Measurements from ENCODE around the gene SNRPF. TPM values are rescaled to one million over a fixed set of nuclear protein-coding genes. Genes with fewer than 3 reads are reported as not detected.

The SNRPF gene
- total RNA-seq, 3 donors from 2014 or later, result 70.3 to 81.5 (median 79.7) TPM

DNA sequence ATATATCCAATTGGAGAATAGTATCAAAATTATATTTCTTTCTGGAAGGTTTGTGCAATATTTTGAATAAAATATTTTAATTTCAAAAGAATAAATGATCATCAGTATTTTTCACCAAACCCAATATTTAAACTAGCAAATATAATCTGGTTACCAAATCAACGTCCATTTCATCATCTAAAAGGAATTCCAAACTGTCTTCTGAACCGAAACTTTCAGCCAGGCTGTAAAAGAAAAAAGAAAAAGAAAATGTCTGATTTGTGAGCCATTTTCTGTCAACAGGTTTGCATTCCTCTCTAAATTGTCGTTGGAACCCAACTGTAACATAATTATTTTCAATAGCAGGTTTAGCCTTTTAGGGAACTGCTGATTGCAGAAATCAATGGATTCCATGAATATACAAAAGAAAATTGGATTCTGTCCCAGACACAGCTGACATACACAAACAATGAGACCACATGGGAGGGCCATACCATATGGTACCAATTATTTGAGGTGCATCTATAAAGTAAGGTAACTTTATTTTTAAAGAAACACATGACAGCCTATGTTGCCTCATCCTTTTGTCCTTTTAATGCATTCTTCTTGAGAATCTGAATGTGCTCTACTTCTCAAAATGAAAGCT, 22.7 kb downstream of the SNRPF start:
- no peak for DNase-seq
- ATAC-seq, result no peak
- Mint-ChIP-seq H3K27me3 (ENCODE audit: low read depth) (no peaks in the 10 kb centered on the region), H3K4me3 (no peak overlapping the region), H3K36me3 (ENCODE audit: insufficient read depth) (no peaks in the 10 kb centered on the region), H3K4me1 (ENCODE audit: low read depth) (no peaks in the 10 kb centered on the region), H3K9me3 (no peaks in the 10 kb centered on the region)

DNA sequence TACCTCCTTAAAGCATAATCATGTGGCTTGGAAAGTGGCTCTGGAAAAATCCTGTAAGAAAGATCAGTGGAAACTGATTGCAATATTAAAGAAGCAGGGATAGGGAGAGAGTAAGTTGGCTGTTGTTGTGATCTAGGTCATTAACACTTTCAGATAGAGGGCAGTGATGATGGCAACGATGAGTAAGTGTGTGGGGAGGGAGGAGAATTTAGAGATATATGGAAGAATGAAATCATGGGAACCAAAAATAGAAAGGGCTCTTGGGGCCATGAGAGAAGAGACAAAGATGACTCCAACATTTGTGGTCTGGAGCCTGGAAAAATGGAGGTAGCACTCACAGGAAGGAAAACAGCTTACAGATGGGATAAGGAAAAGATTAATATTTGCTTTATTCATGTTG, 23.3 kb downstream of the SNRPF start:
- ATAC-seq (no peak), DNase-seq (no peak)
- Mint-ChIP-seq H3K27me3 (ENCODE audit: low read depth) (no peaks in the 10 kb centered on the region), H3K36me3 (ENCODE audit: insufficient read depth) (no peaks in the 10 kb centered on the region), H3K4me1 (ENCODE audit: low read depth) (no peaks in the 10 kb centered on the region), H3K9me3 (no peaks in the 10 kb centered on the region), H3K4me3 (no peak overlapping the region)

DNA sequence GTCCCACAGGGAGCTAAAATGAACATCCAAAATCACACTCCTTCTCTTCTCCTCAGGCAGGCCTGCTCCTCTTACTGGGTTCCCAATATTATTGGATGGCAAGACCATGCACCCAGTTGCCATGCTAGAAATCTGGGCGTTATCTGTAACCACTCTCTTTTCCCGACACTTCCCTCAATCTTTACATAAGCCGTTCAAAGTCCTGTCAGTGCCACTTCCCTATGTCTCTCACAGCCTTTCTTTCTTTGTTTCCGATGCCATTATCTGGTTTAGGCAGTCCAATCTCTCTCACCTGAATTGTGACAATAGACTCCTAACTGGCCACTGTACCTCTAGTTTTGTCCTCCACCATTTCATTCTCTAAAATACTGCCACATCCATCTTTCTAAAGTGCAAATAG, 24.1 kb downstream of the SNRPF start:
- H3K9me3 Mint-ChIP-seq, result no peaks in the 10 kb centered on the region
- no peak for DNase-seq
- no peak for ATAC-seq
- no peaks in the 10 kb centered on the region for H3K36me3 Mint-ChIP-seq (ENCODE audit: insufficient read depth)
- no peaks in the 10 kb centered on the region for H3K27me3 Mint-ChIP-seq (ENCODE audit: low read depth)
- no peaks in the 10 kb centered on the region for H3K4me1 Mint-ChIP-seq (ENCODE audit: low read depth)
- no peak overlapping the region for H3K4me3 Mint-ChIP-seq

DNA sequence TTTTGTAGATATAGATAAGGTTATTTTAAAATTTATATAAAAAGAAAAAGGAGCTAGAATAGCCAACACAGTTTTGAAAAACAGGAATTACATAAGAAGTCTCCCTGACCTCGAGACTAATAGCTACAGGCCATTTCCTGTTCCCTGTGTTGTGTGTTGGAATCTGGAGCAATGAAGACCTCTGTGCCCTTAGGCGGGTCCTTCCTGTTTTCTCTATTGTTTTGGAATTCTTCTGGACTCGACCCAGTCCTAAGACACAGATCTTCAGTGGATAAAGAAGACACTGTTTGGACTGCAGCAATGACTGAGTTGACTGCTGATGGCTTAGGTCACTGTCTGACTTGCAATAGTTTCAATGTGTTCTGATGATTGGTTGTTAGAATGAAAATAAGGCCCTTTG, 26.2 kb downstream of the SNRPF start:
- H3K4me3 Mint-ChIP-seq, result no peak overlapping the region
- no peaks in the 10 kb centered on the region for H3K4me1 Mint-ChIP-seq (ENCODE audit: low read depth)
- no peaks in the 10 kb centered on the region for H3K9me3 Mint-ChIP-seq
- no peak for ATAC-seq
- H3K27me3 Mint-ChIP-seq (ENCODE audit: low read depth), result no peaks in the 10 kb centered on the region
- DNase-seq, result no peak
- H3K36me3 Mint-ChIP-seq (ENCODE audit: insufficient read depth), result no peaks in the 10 kb centered on the region

DNA sequence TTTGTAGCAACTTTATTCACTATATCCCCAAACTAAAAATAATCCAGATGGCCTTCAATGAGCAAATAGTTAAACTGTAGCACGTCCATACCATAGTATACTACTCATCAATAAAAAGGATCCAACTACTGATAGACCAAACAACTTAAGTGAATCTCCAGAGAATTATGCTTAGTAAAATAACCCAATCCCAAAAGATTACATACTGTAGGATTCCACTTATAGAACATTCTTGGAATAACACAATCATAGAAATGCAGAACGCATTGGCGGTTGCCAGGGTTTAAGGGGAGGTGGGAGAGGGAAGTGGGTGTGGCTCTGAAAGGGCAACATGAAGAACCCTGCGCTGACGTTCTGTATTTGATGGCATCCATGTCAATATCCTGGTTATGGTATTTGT, 28.6 kb downstream of the SNRPF start:
- Mint-ChIP-seq H3K4me1 (ENCODE audit: low read depth) (no peaks in the 10 kb centered on the region), H3K27me3 (ENCODE audit: low read depth) (peaks cover 4% of the 10 kb centered on the region), H3K4me3 (no peak overlapping the region), H3K9me3 (no peaks in the 10 kb centered on the region), H3K36me3 (ENCODE audit: insufficient read depth) (no peaks in the 10 kb centered on the region)
- ATAC-seq (no peak), DNase-seq (no peak)

DNA sequence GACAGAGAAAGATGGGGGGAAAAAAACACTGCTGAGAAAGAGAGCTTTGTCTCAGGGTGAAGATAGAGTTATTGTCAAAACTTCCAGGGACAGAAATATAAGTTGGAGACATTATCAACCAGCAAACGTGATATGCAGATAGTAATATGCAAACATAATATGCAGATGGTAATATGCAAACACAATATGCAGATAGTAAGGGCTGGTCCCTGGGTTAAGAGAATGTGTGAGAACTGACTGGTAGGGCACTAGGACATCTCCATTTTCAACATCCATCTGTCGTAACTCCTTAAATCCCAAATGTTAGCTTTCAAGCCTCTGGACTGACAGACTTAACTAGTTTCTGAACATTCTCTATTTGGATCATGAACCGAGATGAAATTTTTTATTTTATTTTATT, 32.2 kb downstream of the SNRPF start:
- H3K9me3 Mint-ChIP-seq, result no peaks in the 10 kb centered on the region
- DNase-seq (no peak), ATAC-seq (no peak)
- no peaks in the 10 kb centered on the region for H3K36me3 Mint-ChIP-seq (ENCODE audit: insufficient read depth)
- H3K27me3 Mint-ChIP-seq (ENCODE audit: low read depth), result peaks cover 6% of the 10 kb centered on the region
- no peak overlapping the region for H3K4me3 Mint-ChIP-seq
- H3K4me1 Mint-ChIP-seq (ENCODE audit: low read depth), result no peaks in the 10 kb centered on the region

- DNase-seq (no peak), ATAC-seq (no peak)
- Mint-ChIP-seq H3K4me3 (no peak overlapping the region), H3K4me1 (ENCODE audit: low read depth) (no peaks in the 10 kb centered on the region), H3K27me3 (ENCODE audit: low read depth) (peaks cover 19% of the 10 kb centered on the region), H3K9me3 (no peaks in the 10 kb centered on the region), H3K36me3 (ENCODE audit: insufficient read depth) (no peaks in the 10 kb centered on the region)
Observed at GRCh38 chr12:95896846-95897245, 38.1 kb downstream of the SNRPF start.

DNA sequence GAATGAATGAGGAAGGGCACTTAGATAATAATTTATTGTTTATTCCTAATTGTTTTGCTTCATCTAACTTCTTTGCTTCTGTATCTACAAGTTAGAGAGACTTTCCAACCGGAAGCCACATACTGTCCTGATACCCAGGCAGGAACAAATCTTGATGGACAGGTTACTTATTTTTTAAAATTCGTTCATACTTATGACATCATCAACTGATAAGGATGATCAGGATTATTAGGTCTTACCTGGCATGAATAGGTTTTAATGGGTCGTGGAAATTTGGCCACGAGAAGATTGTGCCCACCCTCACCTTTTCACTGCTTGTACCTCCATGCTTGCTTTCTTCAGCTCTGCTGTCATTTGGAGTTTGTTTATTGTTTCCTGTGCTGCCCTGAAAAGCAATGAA, 39.3 kb downstream of the SNRPF start:
- no peak overlapping the region for H3K4me3 Mint-ChIP-seq
- ATAC-seq, result no peak

DNA sequence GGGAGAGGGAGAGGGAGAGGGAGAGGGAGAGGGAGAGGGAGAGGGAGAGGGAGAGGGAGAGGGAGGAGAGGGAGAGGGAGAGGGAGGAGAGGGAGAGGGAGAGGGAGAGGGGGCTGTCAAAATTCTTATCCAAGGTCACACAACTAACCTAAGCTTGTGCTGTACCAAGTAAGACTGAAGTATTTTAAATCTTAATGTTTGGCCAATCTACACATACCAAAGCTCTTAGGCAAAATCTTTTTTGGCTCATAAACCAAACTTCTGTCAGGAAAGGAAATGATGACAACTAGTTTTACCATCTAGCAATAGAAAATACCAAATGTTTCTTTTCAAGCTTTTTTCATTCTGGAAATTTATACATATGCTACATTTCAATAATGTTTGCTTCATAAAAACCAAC, 49.8 kb downstream of the SNRPF start:
- no peak overlapping the region for H3K4me3 Mint-ChIP-seq
- peaks cover 2% of the 10 kb centered on the region for H3K27me3 Mint-ChIP-seq (ENCODE audit: low read depth)
- DNase-seq (no peak), ATAC-seq (no peak)
- H3K9me3 Mint-ChIP-seq, result peaks cover 3% of the 10 kb centered on the region
- no peaks in the 10 kb centered on the region for H3K4me1 Mint-ChIP-seq (ENCODE audit: low read depth)
- no peaks in the 10 kb centered on the region for H3K36me3 Mint-ChIP-seq (ENCODE audit: insufficient read depth)

More for the DNA sequence above, 39.3 kb downstream of the SNRPF start:
- no peaks in the 10 kb centered on the region for H3K4me1 Mint-ChIP-seq (ENCODE audit: low read depth)
- peaks cover 19% of the 10 kb centered on the region for H3K27me3 Mint-ChIP-seq (ENCODE audit: low read depth)
- DNase-seq, result no peak
- H3K9me3 Mint-ChIP-seq, result peaks cover under 1% of the 10 kb centered on the region
- no peaks in the 10 kb centered on the region for H3K36me3 Mint-ChIP-seq (ENCODE audit: insufficient read depth)

DNA sequence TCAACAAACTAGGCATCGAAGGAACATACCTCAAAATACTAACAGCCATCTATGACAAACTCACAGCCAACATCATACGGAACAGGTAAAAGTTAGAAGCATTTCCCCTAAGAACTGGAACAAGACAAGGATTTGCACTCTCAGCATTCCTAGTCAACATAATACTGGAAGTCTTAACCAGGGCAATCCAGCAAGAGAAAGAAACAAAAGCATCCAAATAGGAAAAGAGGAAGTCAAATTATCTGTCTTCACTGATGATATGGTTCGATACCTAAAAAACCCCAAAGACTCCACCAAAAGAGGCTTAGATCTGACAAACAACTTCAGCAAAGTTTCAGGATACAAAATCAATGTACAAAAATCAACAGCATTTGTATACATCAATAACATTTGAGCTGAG, 51.1 kb downstream of the SNRPF start:
- H3K36me3 Mint-ChIP-seq (ENCODE audit: insufficient read depth), result no peaks in the 10 kb centered on the region

More for the DNA sequence above, 51.1 kb downstream of the SNRPF start:
- H3K27me3 Mint-ChIP-seq (ENCODE audit: low read depth), result peaks cover 2% of the 10 kb centered on the region
- no peak overlapping the region for H3K4me3 Mint-ChIP-seq
- no peak for ATAC-seq
- no peaks in the 10 kb centered on the region for H3K9me3 Mint-ChIP-seq
- no peak for DNase-seq
- H3K4me1 Mint-ChIP-seq (ENCODE audit: low read depth), result no peaks in the 10 kb centered on the region

Other genes with a start within 250 kb of the SNRPF start
- gene NTN4, start 68.2 kb upstream of the SNRPF start, total RNA-seq, result under 1 TPM; 0.13 to 0.16 (median 0.16) TPM
- under 1 TPM in 1 of 3 donors, not detected in 2; 0.33 TPM for gene CCDC38, start 83.7 kb downstream of the SNRPF start, total RNA-seq
- 1 to 10 TPM in 1 of 3 donors, under 1 TPM in 2; 0.95 to 1.5 (median 0.99) TPM for gene AMDHD1, start 84.4 kb downstream of the SNRPF start, total RNA-seq
- 1 to 10 TPM; 1.1 to 1.3 (median 1.2) TPM for gene HAL, start 137.4 kb downstream of the SNRPF start, total RNA-seq
- 10 to 100 TPM; 65.1 to 82.7 (median 78.7) TPM for gene LTA4H, start 176.6 kb downstream of the SNRPF start, total RNA-seq

All from activated T-cell treated with anti-CD3 and anti-CD28 coated beads, Interleukin-2, amount 50 U/mL, for 4 hours (primary cell).